ENCODE measurements around the gene HIPK2.
"Not testable (repeated sequence)": the region's sequence is repeated elsewhere in the genome, so short reads cannot be mapped to it uniquely, and the experiment has no call there.

Gene HIPK2

DNA sequence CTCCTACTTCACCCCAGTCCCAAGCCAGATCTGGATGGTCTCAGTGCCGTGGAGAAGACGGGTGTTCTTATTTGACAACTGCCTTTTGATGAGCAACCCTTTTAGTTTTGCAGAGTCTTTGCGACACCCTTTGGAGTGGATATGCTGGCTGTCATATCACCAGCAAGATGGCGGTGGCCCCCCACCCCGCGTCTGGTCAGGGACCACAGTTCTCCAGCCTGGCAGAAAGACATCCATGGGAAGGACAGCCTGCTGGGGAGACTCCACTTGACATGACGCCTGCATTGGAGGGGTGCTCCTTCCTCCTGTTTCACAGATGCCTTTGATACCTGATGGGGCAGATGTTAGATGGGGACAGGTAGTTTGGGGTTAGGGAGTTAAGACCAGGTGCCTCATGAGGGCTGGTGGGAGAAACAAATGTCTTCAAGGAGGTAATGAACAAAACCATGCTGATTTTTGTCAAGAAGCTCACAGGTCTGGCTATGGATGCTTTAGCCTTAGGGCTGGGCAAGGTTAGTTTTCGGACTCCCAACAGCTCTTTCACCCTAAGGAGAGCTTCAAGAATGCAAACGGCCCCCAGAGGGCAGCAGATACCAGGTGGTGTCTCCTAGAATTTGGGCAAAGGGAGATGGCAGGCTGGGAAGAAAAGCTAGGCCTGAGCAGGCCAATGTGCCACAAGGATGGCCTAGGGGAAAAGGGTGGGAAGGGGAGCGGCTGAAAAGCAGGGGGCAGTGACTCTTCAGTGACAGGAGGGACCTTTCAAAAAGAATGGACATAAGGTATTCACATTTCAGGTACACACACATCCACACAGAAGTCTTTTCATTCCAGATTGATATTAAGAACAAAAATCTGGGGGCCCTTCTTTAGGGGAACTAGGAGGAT lies 159.1 kb downstream of the HIPK2 start:
- DNase-seq: peak; percentile 30 to 39

DNA sequence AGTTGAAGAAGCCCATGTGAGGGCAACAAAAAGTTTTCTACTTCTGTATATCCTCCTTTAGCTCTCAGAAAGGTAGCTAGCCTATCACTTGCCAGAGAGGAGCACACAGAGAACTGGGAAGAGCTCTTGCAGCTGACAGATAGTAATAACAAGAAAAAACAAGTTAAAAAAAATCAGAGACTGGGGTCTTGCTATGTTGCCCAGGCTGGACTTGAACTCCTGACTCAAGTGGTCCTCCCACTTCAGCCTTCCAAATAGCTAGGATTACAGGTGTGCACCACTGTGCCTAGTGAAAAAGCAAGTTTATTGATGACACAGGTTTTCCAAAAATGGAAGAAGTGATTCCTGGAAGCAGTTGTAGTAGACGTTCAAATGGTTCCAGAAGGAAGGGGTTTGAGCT lies 160.7 kb downstream of the HIPK2 start:
- no peak for DNase-seq

DNA sequence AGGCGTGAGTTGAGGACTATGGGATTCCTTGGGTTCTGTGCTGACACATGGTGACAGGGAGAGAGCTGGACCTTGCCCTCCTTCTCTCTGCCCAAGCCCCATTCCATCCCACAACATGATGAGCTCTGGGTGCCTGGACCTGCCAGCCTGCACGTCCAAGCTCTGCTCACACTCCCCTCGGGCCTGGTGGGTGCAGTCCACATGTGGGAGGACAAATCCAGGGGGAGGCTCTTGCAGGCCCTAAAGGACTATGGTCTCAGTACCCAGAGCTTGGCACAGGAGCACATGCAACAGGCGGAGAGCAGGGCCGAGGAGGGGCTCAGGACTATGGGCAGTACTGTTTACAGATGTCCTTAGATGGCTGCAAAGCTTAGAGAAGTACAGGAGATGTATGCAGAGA lies 162.9 kb downstream of the HIPK2 start:
- DNase-seq: no peak

- no peak for DNase-seq
These were observed 163.8 kb downstream of the HIPK2 start for GRCh38 chr7:139613971-139614411.

GRCh38 chr7:139611556-139611955 lies 166.2 kb downstream of the HIPK2 start:
- DNase-seq: not testable (repeated sequence)

- no peak for DNase-seq
These were observed 167.2 kb downstream of the HIPK2 start for GRCh38 chr7:139610595-139610994.

DNA sequence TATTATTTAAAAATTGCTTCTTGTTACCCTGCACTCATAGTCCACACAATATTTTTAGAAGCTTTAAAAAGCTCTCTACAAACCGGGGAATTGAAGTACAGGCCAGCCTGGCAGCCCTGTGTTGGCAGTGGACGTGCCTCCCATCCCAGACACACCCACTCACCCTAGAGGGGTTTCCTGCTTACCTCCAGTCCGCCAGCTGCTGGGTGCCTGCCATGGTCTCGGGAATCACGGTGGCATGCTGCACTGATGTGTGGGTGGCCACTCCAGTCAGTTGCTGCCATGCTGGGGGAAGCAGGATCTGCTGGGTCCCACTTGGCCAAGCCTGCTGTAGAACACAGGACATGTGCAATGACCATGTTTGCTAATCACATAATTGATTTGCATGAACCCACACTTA lies 173.9 kb downstream of the HIPK2 start:
- DNase-seq: no peak

DNA sequence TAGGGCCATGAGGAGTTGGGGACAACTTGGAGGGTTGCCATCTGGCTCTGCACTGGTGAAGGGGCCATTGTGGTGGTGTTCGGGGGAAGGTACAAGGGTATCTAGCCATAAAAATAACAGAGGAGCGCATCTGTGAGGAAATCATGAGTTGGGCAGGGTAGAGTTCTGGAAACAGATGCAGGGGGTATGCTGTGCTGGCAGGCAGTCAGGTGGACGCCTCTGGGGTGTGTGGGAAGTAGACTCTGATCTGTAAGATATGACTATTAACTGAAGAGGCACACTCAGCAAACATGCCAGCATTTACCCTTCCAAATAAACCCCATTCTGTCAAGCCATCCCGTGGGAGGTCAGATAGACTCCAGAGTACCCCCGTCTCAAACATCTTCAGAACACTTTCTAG lies 174.5 kb downstream of the HIPK2 start:
- DNase-seq: no peak

DNA sequence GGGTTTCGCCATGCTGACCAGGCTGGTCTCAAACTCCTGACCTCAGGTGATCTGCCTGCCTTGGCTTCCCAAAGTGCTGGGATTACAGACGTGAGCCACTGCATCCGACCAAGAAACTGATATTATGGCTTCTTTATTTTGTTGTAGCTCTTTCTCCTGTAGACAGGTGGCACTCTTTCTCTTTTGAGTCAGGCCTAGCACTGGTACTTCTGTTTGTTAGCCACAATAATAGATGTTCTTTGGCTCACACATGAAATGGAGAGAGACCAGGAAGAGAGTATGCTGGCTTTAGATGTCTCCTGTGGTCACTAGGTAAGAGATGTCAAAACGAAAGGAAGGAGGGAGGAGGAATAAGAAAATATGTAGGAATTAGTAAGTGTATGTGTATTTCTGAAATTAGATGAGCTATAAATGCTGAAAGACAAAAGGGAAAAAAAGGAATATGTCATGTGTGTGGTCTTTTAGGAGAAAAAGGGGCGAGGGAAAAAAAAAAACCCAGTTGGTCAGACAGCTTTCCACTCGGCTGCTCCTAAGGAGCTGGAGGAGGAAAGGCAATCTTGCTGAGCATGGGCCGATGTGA lies 175.6 kb downstream of the HIPK2 start:
- peak in 1 of 2 experiments; percentile 38 for DNase-seq

- no peak for DNase-seq
These were observed 176.6 kb downstream of the HIPK2 start for GRCh38 chr7:139601176-139601575.

GRCh38 chr7:139600306-139600705 lies 177.5 kb downstream of the HIPK2 start:
- no peak for DNase-seq

DNA sequence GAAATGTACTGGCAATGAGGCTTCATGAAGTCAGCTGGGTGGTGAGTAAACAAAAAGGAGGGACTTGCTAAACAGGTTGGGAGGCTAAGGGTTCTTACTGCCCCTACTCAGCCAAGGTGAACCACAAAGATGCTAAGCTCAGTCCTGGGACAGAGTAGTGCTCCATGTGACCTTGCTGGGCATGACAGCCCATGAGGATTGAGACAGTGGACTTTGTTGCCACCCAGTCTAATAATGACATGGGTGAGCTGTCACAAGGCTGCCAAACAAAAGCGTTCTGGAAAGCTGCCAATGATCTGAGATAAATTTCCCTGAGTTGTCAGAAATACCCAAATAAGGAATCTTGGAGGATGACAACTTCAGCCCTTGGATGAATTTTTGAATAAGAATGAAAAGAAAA lies 179.2 kb downstream of the HIPK2 start:
- peak in 1 of 2 experiments; percentile 3 for DNase-seq

- no peak for DNase-seq
These were observed 180.8 kb downstream of the HIPK2 start for GRCh38 chr7:139597028-139597427.

- DNase-seq: no peak
These were observed 181.2 kb downstream of the HIPK2 start for GRCh38 chr7:139596626-139597025.

GRCh38 chr7:139595806-139596205 lies 182.0 kb downstream of the HIPK2 start:
- no peak for DNase-seq

- no peak for DNase-seq
These were observed 182.8 kb downstream of the HIPK2 start for GRCh38 chr7:139594911-139595476.

GRCh38 chr7:139594090-139594489 lies 183.7 kb downstream of the HIPK2 start:
- no peak for DNase-seq

DNA sequence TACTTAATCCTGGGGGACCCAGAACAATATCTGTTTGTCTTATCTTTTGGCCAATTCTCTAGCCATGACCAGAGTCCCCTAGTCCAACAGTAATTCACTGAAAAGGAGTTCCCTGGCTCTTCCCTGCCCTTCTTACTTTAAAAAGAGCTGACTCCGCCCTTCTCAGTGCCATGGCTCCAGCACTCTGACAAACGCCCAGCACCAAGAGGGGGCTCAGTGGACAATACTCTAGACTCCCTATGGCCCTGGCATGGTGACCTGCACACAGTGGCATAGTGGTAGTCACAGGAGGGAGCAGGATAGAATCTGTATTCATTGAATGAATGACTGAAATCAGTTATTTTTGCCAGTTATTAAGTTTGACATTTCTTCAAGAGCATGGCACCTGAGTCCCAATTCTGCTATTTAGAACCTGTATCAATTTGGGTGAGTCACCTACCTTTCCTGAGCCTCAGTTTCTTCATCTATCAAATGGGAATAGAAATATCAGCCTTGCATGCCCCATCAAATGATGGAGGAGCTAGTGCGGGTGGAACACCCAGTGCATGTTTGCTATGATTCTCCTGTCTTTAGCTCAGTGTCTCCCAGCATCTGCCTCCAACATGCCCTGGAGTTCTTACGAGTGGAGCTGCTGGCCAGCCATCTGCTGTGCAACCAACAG lies 184.9 kb downstream of the HIPK2 start:
- no peak for DNase-seq

- DNase-seq: no peak
These were observed 186.1 kb downstream of the HIPK2 start for GRCh38 chr7:139591550-139592195.

- DNase-seq: no peak
These were observed 188.3 kb downstream of the HIPK2 start for GRCh38 chr7:139589474-139589873.

DNA sequence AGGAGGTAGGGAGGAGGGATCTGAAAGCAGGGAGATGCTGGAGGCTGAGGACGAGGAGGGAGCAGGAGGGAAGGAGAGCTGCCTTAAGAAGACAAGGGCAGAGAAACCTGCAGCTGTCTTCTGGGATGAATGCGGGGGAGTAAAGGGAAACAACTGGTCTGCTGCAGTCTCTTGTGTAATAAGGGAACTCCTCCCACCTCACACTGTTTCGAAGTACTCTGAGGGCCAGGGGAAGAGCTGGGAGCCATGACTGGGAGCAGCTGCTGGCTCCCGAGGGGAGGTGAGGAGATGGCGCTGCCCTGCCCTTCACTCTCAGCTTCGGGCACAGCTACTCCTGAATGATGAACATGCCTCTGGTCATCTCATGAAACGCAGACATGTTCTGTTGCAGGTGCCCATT lies 189.2 kb downstream of the HIPK2 start:
- DNase-seq: no peak

- DNase-seq: no peak
These were observed 190.3 kb downstream of the HIPK2 start for GRCh38 chr7:139587535-139587934.

GRCh38 chr7:139586286-139586685 lies 191.5 kb downstream of the HIPK2 start:
- DNase-seq: no peak
